ENCODE data around the gene MT4. TPM values are rescaled to one million over a fixed set of nuclear protein-coding genes. Genes with fewer than 3 reads are reported as not detected.

The MT4 gene
- total and polyA plus RNA-seq, 12 donors, result not detected

- DNase-seq, result no peak
- no peak overlapping the region for H3K27ac ChIP-seq
- H3K9me3 ChIP-seq (replicated peaks in 1 of 3), result no peaks in the 10 kb centered on the region
- TF ChIP-seq CTCF (IDR thresholded peaks at IDR 0.05) (no peak), POLR2A (IDR thresholded peaks at IDR 0.05) (no peak)
- peaks cover 24 to 41% of the 10 kb centered on the region in 2 donors for H3K4me1 ChIP-seq (replicated peaks in 1 of 2)
- intact Hi-C loops (cut with DNase I), result no loop called here
- H3K36me3 ChIP-seq (replicated peaks in 1 of 2), result no peaks in the 10 kb centered on the region
- no peaks in the 10 kb centered on the region for H3K27me3 ChIP-seq
- H3K4me3 ChIP-seq, result no peak overlapping the region
These were observed 48.8 kb downstream of the MT4 start for GRCh38 chr16:56613706-56614105.

- no peak for DNase-seq
- Histone ChIP-seq H3K9me3 (replicated peaks in 1 of 3) (no peaks in the 10 kb centered on the region), H3K4me1 (replicated peaks in 1 of 2) (peaks cover 24 to 39% of the 10 kb centered on the region in 2 donors), H3K36me3 (replicated peaks in 1 of 2) (no peaks in the 10 kb centered on the region), H3K27me3 (no peaks in the 10 kb centered on the region), H3K27ac (no peak overlapping the region), H3K4me3 (no peak overlapping the region)
- intact Hi-C loops (cut with DNase I), result no loop called here
- TF ChIP-seq CTCF (IDR thresholded peaks at IDR 0.05) (no peak), POLR2A (IDR thresholded peaks at IDR 0.05) (no peak)
These were observed 49.7 kb downstream of the MT4 start for GRCh38 chr16:56614549-56614991.

- DNase-seq, result peak in 1 of 7 donors; percentile 40
- intact Hi-C loops (cut with DNase I), result no loop called here
- TF ChIP-seq CTCF (IDR thresholded peaks at IDR 0.05), result no peak
- no peak for TF ChIP-seq POLR2A (IDR thresholded peaks at IDR 0.05)
- Histone ChIP-seq H3K36me3 (replicated peaks in 1 of 2) (no peaks in the 10 kb centered on the region), H3K4me3 (no peak overlapping the region), H3K27me3 (no peaks in the 10 kb centered on the region), H3K9me3 (replicated peaks in 1 of 3) (no peaks in the 10 kb centered on the region), H3K27ac (no peak overlapping the region), H3K4me1 (replicated peaks in 1 of 2) (peaks cover 17 to 31% of the 10 kb centered on the region in 2 donors)
- 71 to 77% (median 73%) methylated on average over 3 of the region's 3 CpGs for WGBS, 4 donors
These were observed 50.5 kb downstream of the MT4 start for GRCh38 chr16:56615353-56615752.

- WGBS, 4 donors, result 49 to 62% (median 59%) methylated on average over 17 to 23 of the region's 23 CpGs
- Histone ChIP-seq H3K27me3 (no peaks in the 10 kb centered on the region), H3K4me3 (peak overlapping the region in 2 of 4 donors; percentile 26 to 41), H3K27ac (peak overlapping the region in 3 of 5 donors; percentile 30 to 57 (median 41)), H3K4me1 (replicated peaks in 1 of 2) (peaks cover 4 to 24% of the 10 kb centered on the region in 2 donors), H3K36me3 (replicated peaks in 1 of 2) (no peaks in the 10 kb centered on the region), H3K9me3 (replicated peaks in 1 of 3) (no peaks in the 10 kb centered on the region)
- intact Hi-C loops (cut with DNase I), result no loop called here
- TF ChIP-seq CTCF (IDR thresholded peaks at IDR 0.05) (no peak), POLR2A (IDR thresholded peaks at IDR 0.05) (no peak)
- DNase-seq, result no peak
These were observed 51.8 kb downstream of the MT4 start for GRCh38 chr16:56616608-56617211.
